Smooth muscle cell (in vitro differentiated cells): Measurements from ENCODE around the gene LMNA. TPM values are rescaled to one million over a fixed set of nuclear protein-coding genes. Genes with fewer than 3 reads are reported as not detected.
"Not testable (repeated sequence)": the region's sequence is repeated elsewhere in the genome, so short reads cannot be mapped to it uniquely, and the experiment has no call there.

Source experiments
- DNase-seq: peaks from one replicate; lab custom pipeline; 2025; ENCODE audit not compliant: unreplicated experiment; lab: John Stamatoyannopoulos, UW
- H2AFZ ChIP-seq: fragments of 200-600 bp; sonication (generic); 2 replicates; pipeline ENCODE4 v1.6.0; 2016; ENCODE audit warnings: antibody characterized with exemption, low read depth, mild to moderate bottlenecking
- H3F3A ChIP-seq: fragments of 200-600 bp; sonication (generic); 2 replicates; pipeline ENCODE4 v1.6.0; 2017; ENCODE audit warnings: antibody characterized with exemption, low read depth
- H3K27ac ChIP-seq: fragments of 200-600 bp; sonication (generic); 2 replicates; pipeline ENCODE4 v1.5.1; 2016; ENCODE audit warnings: low read depth, mild to moderate bottlenecking
- H3K27me3 ChIP-seq: fragments of 200-600 bp; sonication (generic); 2 replicates; pipeline ENCODE4 v1.6.1; 2016; ENCODE audit warnings: low read depth, mild to moderate bottlenecking
- H3K36me3 ChIP-seq: fragments of 200-600 bp; sonication (generic); 2 replicates; pipeline ENCODE4 v1.5.1; 2016; ENCODE audit warnings: low read depth
- H3K4me1 ChIP-seq: fragments of 200-600 bp; sonication (generic); 2 replicates; pipeline ENCODE4 v1.5.1; 2016; ENCODE audit warnings: low read depth
- H3K4me2 ChIP-seq: fragments of 200-600 bp; sonication (generic); 2 replicates; pipeline ENCODE4 v1.6.0; 2016; ENCODE audit warnings: mild to moderate bottlenecking
- H3K4me3 ChIP-seq: fragments of 200-600 bp; sonication (generic); 2 replicates; pipeline ENCODE4 v1.5.1; 2016; ENCODE audit warnings: mild to moderate bottlenecking
- H3K79me2 ChIP-seq: fragments of 200-600 bp; sonication (generic); 2 replicates; pipeline ENCODE4 v1.6.0; 2016; ENCODE audit warnings: low read depth, mild to moderate bottlenecking
- H3K9ac ChIP-seq: fragments of 200-600 bp; sonication (generic); 2 replicates; pipeline ENCODE4 v1.6.0; 2016; ENCODE audit warnings: low read depth
- H3K9me3 ChIP-seq: fragments of 200-600 bp; sonication (generic); replicated peaks from 2 replicates; pipeline ENCODE4 v1.5.1; 2016; ENCODE audit warnings: low read depth
- H4K20me1 ChIP-seq: fragments of 200-600 bp; sonication (generic); 2 replicates; pipeline ENCODE4 v1.6.0; 2016; ENCODE audit warnings: low read depth
- CTCF ChIP-seq: fragments of 200-600 bp; sonication (generic); IDR thresholded peaks from 2 replicates; pipeline ENCODE4 v1.5.1; 2017; ENCODE audit warnings: borderline replicate concordance, mild to moderate bottlenecking, antibody characterized with exemption; ENCODE audit not compliant: insufficient read depth, poor library complexity, severe bottlenecking
- WGBS: methylation state at CpG from one replicate; pipeline ENCODE4 v1.1.7; 2016; ENCODE audit warnings: low lambda C conversion rate; 5-methylcytosine and 5-hydroxymethylcytosine counted together
- polyA plus RNA-seq: library from polyadenylated mRNA; unstranded; fragments of >200 nt; fragmentation: Nextera tagmentation; extraction: Ambion mirVana; gene quantifications from 2 replicates; pipeline ENCODE4 v1.2.1, GENCODE V29; 2016
- total RNA-seq: library from RNA; depleted of rRNA; stranded (reverse); fragments of >200 nt; gene quantifications from 2 replicates; pipeline ENCODE4 v1.2.3, GENCODE V29; 2014

LMNA gene
- total and polyA plus RNA-seq, 2 experiments from 2014 or later, result 256 to 626 TPM

GRCh38 chr1:156067262-156067661 is 47.2 kb upstream of the LMNA start:
- H2AFZ ChIP-seq, result no peak overlapping the region
- 87% methylated on average over 2 of the region's 2 CpGs for WGBS
- H3K27me3 ChIP-seq, result no peaks in the 10 kb centered on the region
- H3K9me3 ChIP-seq, result no peaks in the 10 kb centered on the region
- no peaks in the 10 kb centered on the region for H3F3A ChIP-seq
- no peak overlapping the region for H3K4me3 ChIP-seq
- no peak for TF ChIP-seq CTCF
- DNase-seq, result no peak
- H3K27ac ChIP-seq, result no peak overlapping the region
- H3K79me2 ChIP-seq, result no peaks in the 10 kb centered on the region
- H3K36me3 ChIP-seq, result no peaks in the 10 kb centered on the region
- H3K4me1 ChIP-seq, result peaks cover 15% of the 10 kb centered on the region
- H3K9ac ChIP-seq, result no peak overlapping the region
- peaks cover 2% of the 10 kb centered on the region for H4K20me1 ChIP-seq
- no peak overlapping the region for H3K4me2 ChIP-seq

GRCh38 chr1:156069490-156070455 is 44.7 kb upstream of the LMNA start:
- Histone ChIP-seq H3K4me1 (peaks cover 40% of the 10 kb centered on the region), H3K9ac (no peak overlapping the region), H3K4me3 (no peak overlapping the region), H3K79me2 (no peaks in the 10 kb centered on the region), H3K27me3 (no peaks in the 10 kb centered on the region), H3K36me3 (no peaks in the 10 kb centered on the region), H2AFZ (no peak overlapping the region), H3K27ac (no peak overlapping the region), H4K20me1 (peaks cover 23% of the 10 kb centered on the region), H3K9me3 (no peaks in the 10 kb centered on the region), H3K4me2 (no peak overlapping the region), H3F3A (peaks cover 10% of the 10 kb centered on the region)
- DNase-seq, result no peak
- 100% methylated on average over 3 of the region's 3 CpGs for WGBS
- no peak for TF ChIP-seq CTCF

GRCh38 chr1:156070548-156070947 is 44.0 kb upstream of the LMNA start:
- no peak for DNase-seq
- Histone ChIP-seq H3K9ac (no peak overlapping the region), H3K27ac (no peak overlapping the region), H3K4me2 (no peak overlapping the region), H4K20me1 (peaks cover 31% of the 10 kb centered on the region), H3K9me3 (no peaks in the 10 kb centered on the region), H3K4me1 (peaks cover 47% of the 10 kb centered on the region), H3K79me2 (peaks cover 5% of the 10 kb centered on the region), H3K36me3 (no peaks in the 10 kb centered on the region), H3K4me3 (no peak overlapping the region), H3K27me3 (no peaks in the 10 kb centered on the region), H2AFZ (no peak overlapping the region), H3F3A (peaks cover 14% of the 10 kb centered on the region)
- no peak for TF ChIP-seq CTCF
- 89% methylated on average over 4 of the region's 4 CpGs for WGBS

- H3F3A ChIP-seq, result peaks cover 18% of the 10 kb centered on the region
- not testable (repeated sequence) for H3K27me3 ChIP-seq, H3K4me2 ChIP-seq, DNase-seq, H3K9ac ChIP-seq, H3K4me3 ChIP-seq, H3K9me3 ChIP-seq, H3K79me2 ChIP-seq, H2AFZ ChIP-seq, H3K27ac ChIP-seq, H3K36me3 ChIP-seq
- H3K4me1 ChIP-seq, result peaks cover 50% of the 10 kb centered on the region
- H4K20me1 ChIP-seq, result peaks cover 39% of the 10 kb centered on the region
- 94% methylated on average over 7 of the region's 7 CpGs for WGBS
Observed at GRCh38 chr1:156071332-156071816, 43.1 kb upstream of the LMNA start.
